T-helper 22 cell (primary cell): ENCODE measurements around the gene FGFR3.

ENCODE experiments used
- DNase-seq: peaks from one replicate; pipeline ENCODE4 v3.0.0-alpha.2; 2020; ENCODE audit warnings: low read depth

Gene FGFR3

DNA sequence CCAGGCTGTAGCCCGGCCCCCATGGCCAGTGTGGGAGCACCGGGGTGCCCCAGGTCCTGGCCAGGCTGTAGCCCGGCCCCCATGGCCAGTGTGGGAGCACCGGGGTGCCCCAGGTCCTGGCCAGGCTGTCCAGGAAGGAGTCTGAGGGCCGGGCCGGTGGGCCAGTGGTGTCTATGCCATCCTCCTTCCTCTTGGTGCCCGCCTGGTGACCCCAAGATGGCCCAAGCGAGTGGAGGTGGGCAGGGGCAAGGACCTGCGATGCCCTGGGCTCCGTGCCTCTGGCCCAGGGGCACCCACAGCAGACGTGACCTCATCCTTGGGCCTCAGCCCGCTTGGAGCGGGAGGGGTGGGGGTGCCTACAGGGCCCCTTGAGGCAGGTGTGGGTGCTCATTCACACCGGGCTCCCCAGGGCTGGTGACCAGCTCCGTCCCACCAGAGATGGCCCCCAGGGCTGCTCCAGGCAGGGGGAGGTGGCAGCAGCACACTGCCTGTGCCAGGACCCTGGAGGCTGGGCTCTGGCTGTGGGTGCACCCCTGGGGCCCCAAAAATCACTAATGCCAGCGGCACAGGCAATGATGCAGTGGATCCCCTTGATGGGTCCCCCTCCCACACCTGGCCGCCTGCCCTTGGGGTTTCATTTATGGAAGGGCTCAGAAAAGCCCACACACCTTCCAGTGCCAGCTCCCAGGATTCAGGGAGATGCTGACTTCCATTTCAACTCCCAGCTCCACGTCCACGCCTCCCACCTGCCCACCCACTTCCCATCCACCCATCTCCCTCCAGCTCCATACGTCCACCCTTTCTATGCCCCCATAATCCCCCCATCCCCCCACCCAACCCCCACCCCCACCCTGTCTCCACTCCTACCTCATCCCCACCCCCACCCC, 36.0 kb upstream of the FGFR3 start:
- DNase-seq: no peak

DNA sequence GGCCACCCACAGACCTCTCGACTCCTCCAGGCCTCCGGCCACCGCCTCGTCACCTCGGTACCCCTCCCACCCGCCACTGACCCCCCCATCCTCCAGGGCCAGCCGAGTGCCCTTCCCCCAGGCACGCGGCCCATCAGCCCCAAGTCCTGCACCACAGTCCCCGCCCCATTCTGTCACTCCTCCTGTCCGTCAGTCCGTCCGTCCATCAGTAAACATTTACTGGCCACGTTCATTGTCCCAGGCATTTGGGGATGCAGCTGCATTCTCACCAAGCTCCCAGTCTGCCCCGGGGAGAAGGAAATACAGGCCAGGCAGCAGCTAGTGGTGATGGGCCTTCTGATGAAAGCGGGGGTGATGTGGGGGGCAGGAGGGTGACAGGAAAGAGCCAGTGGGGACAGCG, 35.3 kb upstream of the FGFR3 start:
- no peak for DNase-seq

DNA sequence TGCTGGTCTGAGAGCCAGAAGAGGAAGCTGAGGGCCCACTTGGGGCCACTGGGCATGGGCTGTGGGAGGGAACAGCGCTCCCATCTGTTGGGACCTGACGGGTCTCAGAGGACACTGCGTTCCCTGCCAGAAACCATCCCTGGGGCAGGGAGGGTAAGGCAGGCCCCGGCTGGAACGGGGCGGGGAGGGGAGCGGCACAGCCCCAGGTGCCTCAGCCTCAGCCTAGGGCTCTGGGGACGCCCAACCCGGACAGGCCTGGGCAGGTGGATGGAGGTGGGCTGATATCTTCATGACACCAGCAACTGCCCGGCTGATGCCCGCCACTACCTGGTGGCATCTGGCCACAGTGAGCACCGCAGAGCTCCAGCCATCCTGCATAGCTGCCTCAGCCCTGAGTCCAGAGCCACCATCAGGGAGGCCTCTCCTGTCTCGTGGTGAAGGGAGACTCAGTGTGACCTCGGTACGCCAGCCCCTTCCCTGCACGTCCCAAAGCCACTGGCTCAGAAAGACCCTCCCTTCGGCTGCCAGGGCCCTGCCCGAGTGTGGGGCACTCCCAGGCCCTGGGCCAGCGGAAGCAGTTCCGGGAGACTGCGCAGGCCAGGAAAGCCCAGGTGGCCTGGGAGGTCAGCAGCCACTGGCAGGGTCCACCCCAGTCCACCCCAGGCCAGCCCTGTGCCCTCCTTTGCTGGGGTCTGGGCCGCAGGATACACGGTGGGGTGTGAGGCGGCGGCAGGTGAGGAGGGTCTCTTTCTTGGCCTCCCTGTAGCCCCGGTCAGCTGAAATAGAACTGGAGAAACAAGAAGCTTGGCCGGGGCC, 34.6 kb upstream of the FGFR3 start:
- no peak for DNase-seq

DNA sequence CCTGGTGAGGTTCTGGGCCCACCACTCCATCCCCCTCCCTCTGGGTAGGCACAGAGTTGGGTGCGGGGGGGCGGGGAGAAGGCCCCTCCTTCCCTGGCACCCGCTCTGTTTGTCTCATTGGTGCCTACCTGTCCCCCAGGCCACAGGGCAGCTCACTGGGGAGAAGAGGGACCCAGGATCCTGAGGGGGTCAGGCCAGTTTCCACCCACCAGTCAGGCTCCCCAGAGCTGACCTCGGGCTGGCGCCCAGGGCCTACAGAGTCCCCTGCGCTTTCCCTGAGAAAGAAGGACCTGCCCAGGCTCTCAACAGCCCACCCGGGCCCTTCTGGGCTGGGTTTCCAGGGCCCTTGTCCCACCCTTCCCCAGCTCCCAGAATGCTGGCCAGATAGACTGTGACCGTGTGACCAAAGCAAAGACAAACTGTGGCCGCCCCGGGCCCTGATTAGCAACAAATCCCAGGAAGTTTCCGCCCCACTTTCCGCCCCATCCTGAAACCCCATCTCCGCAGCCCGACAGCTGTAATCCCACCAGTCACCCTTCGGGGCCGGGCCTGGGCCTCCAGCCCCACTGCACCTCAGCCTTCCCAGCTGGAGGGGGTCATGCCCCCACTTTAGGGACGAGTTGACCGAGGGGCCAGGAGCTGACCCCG, 33.8 kb upstream of the FGFR3 start:
- DNase-seq: no peak

DNA sequence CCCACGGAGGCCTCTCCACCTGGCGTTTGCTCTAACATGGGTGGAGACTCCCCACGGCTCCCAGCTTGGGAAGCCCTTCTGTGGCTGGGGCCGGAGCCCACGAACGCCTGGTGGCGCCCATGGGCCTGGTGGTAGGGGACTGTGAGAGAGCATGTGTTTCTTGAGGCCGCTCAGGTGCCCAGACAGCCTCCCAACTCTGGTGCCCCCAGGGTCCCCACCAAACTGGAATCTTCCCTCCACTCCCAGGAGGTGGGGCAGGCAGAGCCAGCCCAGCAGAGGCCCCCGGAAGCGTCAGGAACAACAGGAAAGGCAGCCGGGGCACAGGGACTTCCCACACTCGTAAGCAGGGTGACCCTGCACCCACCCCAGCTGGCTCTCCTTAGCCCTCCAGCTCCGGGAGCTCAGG, 33.3 kb upstream of the FGFR3 start:
- DNase-seq: no peak

DNA sequence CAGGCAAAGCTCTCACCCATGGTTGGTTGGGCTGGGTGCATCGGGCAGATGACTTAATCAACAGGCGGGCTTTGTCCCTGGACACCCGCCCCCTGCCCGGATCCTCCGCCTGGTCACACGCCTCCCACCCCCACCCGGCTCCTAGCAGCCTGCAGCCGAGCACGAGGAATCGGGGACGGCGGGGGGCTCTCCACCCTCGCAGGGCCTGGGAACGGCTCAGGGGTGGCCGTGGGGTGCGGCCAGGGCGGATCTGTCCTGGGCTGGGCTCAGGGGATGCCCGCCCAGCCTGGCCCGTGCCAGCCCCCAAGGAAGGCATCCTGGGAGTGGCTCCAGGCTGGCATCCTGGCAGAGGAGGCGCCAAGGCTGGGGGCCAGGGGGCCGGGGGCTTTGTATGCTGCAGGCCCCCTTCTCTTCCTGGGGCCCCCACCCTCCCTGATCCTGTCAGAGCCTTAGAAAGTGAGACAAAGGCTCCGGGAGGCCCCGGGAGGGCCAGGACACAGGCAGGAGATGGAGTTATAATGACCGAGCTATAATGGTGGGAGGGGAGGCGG, 32.5 kb upstream of the FGFR3 start:
- no peak for DNase-seq

DNA sequence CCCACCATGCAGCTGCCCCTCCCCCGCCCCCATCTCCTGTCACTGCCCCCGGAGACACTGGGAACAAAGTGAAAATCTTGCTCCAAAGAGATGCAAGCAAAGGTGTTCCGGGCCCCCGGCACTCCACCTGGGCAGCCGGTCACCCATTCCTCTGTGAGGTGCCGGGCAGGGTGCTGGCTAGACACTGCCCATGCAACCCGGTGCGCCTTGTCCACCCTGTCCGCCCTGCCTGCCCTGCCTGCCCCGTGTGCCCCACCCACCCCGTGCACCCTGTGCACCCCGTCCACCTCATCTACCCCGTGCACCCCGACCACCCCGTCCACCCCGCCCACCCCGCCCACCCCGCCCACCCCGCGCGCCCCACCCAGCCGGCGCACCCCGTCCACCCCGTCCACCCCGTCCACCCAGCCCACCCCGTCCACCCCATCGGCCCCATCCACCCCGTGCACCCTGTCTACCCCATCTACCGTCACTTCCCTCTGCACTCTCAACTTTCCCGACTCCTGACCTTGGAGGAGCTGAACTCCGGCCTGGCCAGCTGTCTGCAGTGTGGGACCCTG, 31.9 kb upstream of the FGFR3 start:
- no peak for DNase-seq

DNA sequence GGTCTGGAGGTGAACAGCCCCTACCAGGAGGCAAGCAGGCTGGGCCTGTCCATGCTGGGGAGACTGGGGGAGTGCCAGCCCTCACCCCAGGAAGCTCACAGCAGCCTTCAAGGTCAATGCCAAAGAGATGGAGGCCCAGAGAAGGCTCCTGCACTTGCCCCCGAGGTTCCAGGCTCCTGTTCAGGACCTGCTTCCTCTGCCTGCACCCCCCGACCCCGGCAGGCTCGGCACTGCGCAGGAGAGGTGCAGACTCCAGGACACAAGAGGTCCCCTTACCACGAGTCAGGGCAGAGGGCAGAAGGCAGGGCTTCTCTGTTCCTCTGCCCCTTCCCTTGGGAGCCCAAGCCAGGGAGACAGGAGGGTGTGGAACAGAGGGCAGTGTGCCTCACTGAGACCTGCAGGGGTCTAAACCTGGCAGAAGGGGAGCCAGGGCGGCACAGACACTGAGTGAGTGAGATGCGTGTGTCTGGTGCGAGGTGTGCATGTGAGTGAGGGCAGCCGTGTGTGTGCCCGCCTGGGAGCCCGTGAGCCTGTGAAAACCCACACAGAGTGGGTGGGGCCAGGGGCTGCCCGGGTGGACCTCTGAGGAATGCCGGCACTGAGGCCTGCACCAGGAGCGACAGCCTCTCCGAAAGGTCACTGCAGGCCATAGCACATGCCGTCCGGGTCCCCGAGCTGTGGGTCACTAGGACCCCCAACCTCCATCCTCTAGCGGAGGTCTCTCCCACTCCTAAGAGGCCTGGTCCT, 30.7 kb upstream of the FGFR3 start:
- no peak for DNase-seq

DNA sequence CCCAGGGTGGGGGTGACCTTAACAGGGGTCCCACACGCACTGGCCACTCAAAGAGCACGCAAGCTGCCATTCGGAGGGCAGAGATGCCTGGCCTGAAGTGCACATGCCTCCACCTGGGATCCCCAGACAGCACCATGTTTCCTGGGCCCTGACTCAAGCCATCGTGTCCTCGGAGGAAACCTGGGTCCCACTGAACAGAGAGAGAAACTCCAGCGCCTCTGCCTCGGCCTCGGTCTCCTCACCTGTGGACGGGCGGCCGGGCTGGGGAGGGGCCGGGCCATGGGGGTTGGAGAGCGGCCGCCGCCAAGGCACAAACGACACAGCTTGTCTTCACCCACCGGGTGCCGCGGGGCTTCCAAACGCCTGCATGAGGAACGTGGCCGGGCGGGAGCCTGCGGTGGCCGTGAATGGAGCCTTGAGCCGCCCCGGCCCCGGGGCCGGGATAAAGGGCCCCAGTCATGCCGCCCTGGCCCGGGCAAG, 30.0 kb upstream of the FGFR3 start:
- DNase-seq: no peak

DNA sequence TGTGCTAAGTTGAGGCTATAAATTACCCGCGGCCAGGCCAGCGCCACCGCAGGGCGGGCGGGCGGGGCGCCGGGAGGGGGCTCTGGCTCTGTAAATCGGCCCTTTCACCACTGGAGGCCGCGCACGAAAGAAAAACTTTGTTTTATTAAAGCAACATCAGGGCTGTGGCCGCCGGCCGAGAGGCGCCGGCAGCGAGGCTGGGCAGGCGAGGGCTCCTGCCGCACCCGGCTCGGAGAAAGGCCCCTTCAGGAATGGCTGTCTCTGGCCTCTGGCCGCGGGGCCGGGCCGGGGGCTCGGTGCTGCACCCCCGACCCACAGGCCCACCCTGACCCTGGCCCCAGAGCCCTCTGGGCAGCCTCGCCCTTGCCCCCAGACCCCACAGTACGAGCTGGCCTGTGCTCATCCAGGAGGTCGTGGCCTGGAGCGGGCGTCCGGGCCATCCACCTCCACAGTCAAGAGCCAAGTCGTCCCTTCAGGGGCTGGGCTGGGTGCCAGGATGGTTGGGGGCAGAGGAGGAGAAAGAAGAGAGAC, 29.5 kb upstream of the FGFR3 start:
- DNase-seq: no peak

DNA sequence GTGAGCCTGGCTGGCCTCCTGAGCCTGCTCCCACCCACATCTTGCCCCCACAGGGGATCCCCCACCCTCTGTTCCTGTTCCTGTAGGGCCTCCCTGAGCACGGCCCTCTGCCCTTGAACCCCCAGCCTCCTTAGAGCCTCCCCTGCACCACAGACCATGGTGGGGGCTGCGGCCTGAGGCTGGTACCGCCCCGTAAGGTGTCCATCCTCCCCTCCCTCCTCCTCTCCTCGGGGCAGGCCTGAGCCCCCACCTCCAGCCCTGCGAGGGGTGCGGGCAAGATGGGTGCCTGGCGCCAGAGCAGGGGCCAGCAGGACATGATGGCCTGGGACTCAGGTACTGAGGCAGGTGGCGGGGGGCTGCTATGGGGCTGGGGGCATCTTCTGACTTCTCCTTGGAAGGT, 28.4 kb upstream of the FGFR3 start:
- no peak for DNase-seq

DNA sequence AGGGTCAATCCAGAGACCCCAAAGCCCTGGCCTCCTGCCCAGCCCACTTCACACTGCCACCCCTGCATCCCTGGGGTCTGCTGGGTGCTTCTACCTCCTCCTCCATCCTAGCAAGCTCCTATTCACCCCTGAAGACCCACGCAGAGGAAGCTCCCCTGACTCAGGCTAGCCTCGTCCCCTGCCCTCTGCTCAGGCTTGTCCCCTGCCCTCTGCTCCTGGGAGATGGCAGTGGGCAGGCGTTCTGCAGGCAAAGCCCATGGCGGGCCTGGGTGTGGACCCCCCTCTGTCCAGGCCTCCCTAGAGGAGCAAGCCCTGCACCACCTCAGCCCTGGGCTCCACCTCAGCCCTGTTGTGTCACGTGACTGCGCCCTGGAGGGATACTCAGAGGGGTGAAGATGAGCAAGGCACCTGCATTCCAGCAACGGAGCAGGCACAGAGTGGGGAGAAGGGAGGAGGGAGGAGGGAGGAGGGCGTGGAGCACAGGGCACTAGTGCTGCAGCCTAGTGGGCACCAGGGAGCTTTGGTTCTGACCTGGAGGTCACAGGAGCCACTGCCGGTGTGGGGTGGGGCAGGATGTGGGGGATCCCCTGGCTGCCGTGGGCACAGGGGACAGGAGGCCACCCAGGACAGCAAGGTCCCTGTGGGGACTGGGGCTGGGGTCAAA, 27.6 kb upstream of the FGFR3 start:
- no peak for DNase-seq

DNA sequence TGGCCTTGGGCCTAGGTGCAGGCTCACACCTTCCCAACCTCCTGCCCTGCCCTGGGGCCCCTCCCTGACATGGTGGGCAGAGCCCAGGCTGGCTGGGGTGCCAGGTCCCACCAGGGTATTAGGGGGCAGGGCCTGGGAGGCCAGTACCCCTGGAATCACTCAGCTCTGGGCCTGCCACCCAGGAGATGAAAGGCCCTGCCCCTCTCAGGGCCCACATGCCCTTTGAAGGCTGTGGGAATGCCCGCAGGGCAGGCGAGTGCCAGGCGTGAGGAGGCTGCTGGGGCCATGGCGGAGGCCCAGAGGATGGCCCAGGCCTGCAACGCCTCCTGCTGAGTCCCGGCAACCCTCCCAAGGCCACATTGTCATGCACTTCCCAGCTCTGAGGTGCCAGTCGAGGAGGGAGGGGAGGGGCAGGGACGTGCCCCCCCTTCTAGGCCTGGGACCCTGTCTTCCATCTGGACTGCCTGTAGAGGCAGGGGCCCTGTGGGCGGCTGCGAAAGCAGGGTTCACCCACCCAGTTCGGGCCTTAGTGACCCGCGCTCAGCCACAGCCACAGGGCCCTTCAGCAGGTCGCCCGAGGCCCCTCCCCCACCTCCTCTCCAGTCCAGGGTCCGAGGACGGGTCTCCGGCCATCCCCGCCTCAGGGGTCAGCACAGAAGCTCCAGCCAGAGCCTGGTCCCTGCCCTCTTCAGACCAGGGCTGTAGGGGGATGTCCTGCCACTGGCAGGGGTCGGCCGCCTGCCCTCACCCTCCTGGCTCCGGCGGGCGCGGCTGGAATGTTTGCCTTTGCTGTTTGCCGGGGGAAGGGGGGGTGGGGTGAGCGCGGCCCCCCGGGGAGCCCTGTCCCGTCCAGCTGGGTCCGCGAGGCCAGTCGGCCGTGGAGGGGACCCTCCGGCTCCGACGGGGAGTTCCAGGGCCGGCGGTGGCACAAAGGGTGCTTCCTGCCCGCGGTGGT, 26.7 kb upstream of the FGFR3 start:
- no peak for DNase-seq

DNA sequence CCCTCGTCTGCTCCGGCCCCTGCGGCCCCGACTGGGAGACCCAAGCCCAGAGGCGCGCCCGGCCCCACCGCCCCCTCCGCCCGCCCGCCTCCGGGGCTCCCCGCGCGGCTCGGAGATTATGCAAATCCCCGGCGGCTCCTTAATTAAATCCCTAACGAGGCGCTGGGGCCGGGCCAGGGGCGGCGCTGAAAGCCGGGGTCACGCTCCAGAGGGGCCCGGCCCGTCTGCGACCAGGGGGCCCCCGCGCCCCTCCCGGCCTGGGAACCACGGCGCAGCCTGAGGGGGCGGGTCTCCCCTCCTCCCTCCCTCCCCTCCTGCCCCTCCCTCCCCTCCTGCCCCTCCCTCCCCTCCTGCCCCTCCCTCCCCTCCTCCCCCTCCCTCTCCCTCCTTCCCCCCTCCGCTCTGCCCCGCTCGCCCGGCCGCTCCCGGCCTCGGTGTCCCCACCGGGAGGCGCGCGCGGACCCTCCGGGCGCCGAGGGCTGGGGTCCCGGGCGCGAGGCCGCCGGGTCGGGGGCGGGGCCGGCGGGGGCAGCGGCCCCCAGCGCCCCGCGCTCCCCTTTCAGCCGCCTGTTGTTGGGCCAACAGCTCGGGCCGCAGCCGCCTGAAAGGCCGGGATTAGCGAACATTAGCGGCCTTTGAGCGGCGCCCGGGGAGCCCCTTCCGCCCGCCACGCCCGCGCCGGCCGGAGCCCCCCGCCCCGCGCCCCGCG, 25.9 kb upstream of the FGFR3 start:
- no peak for DNase-seq

DNA sequence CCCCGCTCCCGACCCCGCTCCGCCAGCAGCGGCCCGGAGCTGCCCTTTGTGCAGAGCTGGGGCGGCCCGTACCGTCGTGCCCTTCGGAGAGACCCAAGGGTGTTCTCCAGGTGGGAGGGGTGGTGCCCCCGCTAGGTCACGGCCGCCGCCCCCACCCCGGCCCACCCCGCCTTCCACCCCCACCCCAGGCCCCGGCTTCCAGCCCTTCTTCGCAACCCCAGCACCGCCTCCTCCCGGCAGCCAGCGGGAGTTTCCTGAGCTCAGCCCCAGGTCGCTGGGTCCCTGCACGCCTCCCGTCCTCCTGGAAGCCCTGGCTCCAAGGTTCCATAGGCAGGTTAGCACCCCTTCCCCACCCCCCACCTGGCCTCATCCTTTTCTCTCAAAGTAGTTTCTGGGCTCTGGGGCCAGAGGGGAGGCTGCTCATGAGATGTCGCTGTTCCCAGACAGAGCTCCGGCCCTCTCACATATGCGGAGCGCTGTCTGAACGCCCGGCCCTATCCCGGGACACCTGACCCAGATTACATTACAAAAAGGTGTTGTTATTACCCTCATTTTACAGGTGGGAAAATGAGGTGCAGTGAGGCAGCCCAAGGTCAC, 25.2 kb upstream of the FGFR3 start:
- no peak for DNase-seq

DNA sequence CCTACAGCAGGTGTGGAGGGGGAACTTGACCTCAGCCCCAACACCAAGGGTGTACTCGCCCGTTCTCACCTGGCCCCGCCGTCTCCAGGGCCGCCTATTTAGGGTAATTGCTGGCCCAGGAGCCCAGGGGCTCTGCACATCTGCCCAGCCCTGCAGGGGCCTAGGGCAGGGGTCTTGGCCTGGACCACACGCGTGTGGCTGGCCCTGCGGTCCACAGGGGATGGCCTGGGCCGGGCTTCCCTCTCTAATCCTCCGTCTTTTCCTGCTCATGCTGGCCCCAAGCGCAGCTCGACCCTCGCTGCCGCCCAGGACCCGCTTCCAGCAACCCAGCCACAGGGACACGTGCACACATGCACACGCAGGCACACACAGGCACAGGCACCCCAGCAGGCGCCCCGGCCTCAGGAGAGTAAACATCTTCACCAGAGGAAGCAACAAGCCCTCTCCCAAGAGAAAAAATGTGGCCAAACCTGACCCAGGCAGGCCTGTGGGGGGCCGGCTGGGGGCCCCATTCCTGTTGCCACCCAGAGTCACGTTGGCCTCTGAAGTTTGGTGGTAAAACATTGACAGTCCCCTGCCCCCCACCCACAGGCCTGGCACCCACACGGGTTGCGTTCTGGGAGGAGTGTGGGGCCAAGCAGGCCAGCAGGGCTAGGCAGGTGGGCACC, 24.6 kb upstream of the FGFR3 start:
- no peak for DNase-seq

DNA sequence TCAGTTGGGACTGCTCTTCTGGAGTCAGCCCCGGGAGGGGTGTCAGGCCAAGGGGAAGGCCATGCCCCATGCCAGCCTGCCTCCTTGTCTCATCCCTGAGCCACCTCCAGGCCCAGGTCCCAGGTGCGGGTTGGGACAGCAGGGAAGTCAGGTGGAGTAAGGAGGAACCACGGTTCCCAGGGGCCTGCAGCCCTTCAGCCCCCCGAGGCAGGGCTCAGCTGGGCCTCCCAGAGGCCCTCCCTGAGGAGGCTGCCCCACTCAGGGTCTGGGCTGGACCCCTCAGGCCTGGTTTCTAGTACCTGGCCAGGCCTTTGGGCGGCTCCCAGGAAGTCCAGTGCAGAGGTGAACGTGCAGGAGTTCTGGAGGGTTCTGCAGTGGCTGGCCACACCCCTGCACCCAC, 23.4 kb upstream of the FGFR3 start:
- DNase-seq: no peak

DNA sequence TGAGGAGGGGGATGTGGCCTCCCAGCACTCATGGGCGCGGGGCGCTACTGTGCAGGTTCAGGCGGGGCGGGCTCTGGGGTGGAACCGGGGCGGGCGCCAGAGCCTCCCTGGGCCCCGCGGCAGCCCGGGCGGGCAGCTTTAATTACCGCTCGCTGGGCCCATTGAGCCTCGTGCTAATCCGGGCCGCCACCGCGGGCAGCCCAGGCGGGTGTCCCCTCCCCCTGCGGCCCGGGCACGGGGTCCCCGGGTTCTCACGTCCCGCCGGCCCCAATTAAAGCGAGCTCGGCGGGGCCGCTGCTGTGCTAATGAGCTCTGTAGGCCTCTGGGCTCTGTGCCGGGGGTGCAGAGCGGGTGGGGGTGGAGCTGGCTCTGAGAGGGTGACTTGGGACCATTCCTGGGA, 22.8 kb upstream of the FGFR3 start:
- DNase-seq: no peak
